Measurements from ENCODE around the gene GTF2F1. TPM values are rescaled to one million over a fixed set of nuclear protein-coding genes. Genes with fewer than 3 reads are reported as not detected.

The GTF2F1 gene, protein sequence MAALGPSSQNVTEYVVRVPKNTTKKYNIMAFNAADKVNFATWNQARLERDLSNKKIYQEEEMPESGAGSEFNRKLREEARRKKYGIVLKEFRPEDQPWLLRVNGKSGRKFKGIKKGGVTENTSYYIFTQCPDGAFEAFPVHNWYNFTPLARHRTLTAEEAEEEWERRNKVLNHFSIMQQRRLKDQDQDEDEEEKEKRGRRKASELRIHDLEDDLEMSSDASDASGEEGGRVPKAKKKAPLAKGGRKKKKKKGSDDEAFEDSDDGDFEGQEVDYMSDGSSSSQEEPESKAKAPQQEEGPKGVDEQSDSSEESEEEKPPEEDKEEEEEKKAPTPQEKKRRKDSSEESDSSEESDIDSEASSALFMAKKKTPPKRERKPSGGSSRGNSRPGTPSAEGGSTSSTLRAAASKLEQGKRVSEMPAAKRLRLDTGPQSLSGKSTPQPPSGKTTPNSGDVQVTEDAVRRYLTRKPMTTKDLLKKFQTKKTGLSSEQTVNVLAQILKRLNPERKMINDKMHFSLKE
- total RNA-seq (10 to 100 TPM; 35.7 to 45.2 TPM), polyA plus RNA-seq (10 to 100 TPM; 41.7 to 59.4 TPM)
- long read RNA-seq, donor 1, transcript GTF2F1-201 (13 exons, 2,731 nt): major isoform, 219 of 277 reads
- long read RNA-seq, donor 1, partial matches to known transcripts: 28 of 277 reads
- long read RNA-seq, donor 1, other reads (novel, unspliced or antisense): 29 of 277 reads
- long read RNA-seq, donor 2, transcript GTF2F1-201 (13 exons, 2,731 nt): major isoform, 36 of 52 reads
- long read RNA-seq, donor 2, partial matches to known transcripts: 13 of 52 reads
- long read RNA-seq, donor 2, other reads (novel, unspliced or antisense): 3 of 52 reads

- Histone ChIP-seq H3K9me3 (ENCODE audit: control insufficient read depth, low read length) (no peaks in the 10 kb centered on the region), H3K27me3 (ENCODE audit: control insufficient read depth in 1 of 2, insufficient read depth in 2 of 2, low read length in 1 of 2) (no peaks in the 10 kb centered on the region), H3K4me3 (ENCODE audit: low read length in 2 of 2) (peak within 1 kb of the TSS; percentile 53 to 88), H3K27ac (ENCODE audit: low read depth in 1 of 2, low read length in 2 of 2) (peak within 1 kb of the TSS; percentile 18 to 94), H3K36me3 (ENCODE audit: control insufficient read depth in 1 of 2, insufficient read depth in 2 of 2, low read length in 1 of 2) (peaks cover 0 to 1% of the 10 kb centered on the region in 2 donors), H3K4me1 (ENCODE audit: control insufficient read depth in 1 of 2, insufficient read depth in 2 of 2, low read length in 2 of 2) (peaks cover 0 to 4% of the 10 kb centered on the region in 2 donors)
- intact Hi-C loops (cut with DNase I): loop anchor here in 1 of 2 donors (1.0 kb wide), 1 partner anchor 32 kb away; no protein-coding TSS in a partner anchor
- peak; percentile 97 to 99 for DNase-seq
- ATAC-seq (ENCODE audit: low FRiP score): peak; percentile 97
- whole genome bisulfite sequencing, 2 donors: 0% methylated on average over 69 of the region's 69 CpGs
These were observed at the start of gene GTF2F1 for GRCh38 chr19:6393074-6393982. Gene GTF2F1 (minus strand): TSS chr19:6393164. CDS start chr19:6392995, 169 bp downstream.

DNA sequence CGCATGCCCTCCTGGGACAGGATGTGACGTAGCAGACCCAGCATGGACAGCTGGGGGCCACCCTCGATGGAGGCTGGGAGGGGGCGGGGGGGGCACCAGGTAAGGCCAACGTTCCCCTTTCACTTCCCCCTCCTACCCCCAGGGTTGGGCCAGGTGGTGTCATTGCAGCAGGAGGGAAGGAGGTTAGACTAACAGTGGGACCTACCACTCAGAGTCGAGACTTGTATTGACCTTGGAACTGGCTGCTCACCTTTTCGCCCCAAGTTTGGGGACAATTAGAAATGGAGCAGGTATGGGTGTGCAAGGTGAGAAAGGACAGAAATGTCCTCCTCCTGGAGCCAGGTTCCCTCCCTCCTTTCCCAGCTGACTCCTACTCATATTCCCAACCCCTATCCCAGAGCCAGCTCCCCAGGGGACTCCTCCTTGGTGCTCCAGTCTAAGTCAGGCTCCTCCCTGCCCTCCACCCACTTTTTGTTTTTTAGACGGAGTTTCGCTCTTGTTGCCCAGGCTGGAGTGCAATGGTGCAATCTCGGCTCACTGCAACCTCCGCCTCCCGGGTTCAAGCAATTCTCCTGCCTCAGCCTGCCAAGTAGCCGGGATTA is 49.2 kb upstream of the GTF2F1 start:
- Histone ChIP-seq H3K4me1 (ENCODE audit: control insufficient read depth in 1 of 2, insufficient read depth in 2 of 2, low read length in 2 of 2) (no peaks in the 10 kb centered on the region), H3K27me3 (ENCODE audit: control insufficient read depth in 1 of 2, insufficient read depth in 2 of 2, low read length in 1 of 2) (no peaks in the 10 kb centered on the region), H3K27ac (ENCODE audit: low read depth in 1 of 2, low read length in 2 of 2) (no peak overlapping the region), H3K9me3 (ENCODE audit: control insufficient read depth, low read length) (no peaks in the 10 kb centered on the region), H3K4me3 (ENCODE audit: low read length in 2 of 2) (no peak overlapping the region), H3K36me3 (ENCODE audit: control insufficient read depth in 1 of 2, insufficient read depth in 2 of 2, low read length in 1 of 2) (peaks cover 0 to 2% of the 10 kb centered on the region in 2 donors)
- no peak for DNase-seq
- ATAC-seq (ENCODE audit: low FRiP score): no peak
- 84 to 93% methylated on average over 13 of the region's 13 CpGs for WGBS, 2 donors
- intact Hi-C loops (cut with DNase I): no loop called here

- intact Hi-C loops (cut with DNase I): no loop called here
- Histone ChIP-seq H3K4me3 (ENCODE audit: low read length in 2 of 2) (no peak overlapping the region), H3K27me3 (ENCODE audit: control insufficient read depth in 1 of 2, insufficient read depth in 2 of 2, low read length in 1 of 2) (no peaks in the 10 kb centered on the region), H3K4me1 (ENCODE audit: control insufficient read depth in 1 of 2, insufficient read depth in 2 of 2, low read length in 2 of 2) (no peaks in the 10 kb centered on the region), H3K36me3 (ENCODE audit: control insufficient read depth in 1 of 2, insufficient read depth in 2 of 2, low read length in 1 of 2) (peaks cover 0 to 2% of the 10 kb centered on the region in 2 donors), H3K9me3 (ENCODE audit: control insufficient read depth, low read length) (no peaks in the 10 kb centered on the region), H3K27ac (ENCODE audit: low read depth in 1 of 2, low read length in 2 of 2) (no peak overlapping the region)
- no peak for DNase-seq
- no peak for ATAC-seq (ENCODE audit: low FRiP score)
- 85 to 96% methylated on average over 3 of the region's 3 CpGs for WGBS, 2 donors
These were observed 47.9 kb upstream of the GTF2F1 start for GRCh38 chr19:6440905-6441304.

GRCh38 chr19:6439743-6440142 is 46.8 kb upstream of the GTF2F1 start:
- H3K36me3 ChIP-seq (ENCODE audit: control insufficient read depth in 1 of 2, insufficient read depth in 2 of 2, low read length in 1 of 2): peaks cover 0 to 2% of the 10 kb centered on the region in 2 donors
- no peaks in the 10 kb centered on the region for H3K9me3 ChIP-seq (ENCODE audit: control insufficient read depth, low read length)
- H3K27ac ChIP-seq (ENCODE audit: low read depth in 1 of 2, low read length in 2 of 2): no peak overlapping the region
- intact Hi-C loops (cut with DNase I): no loop called here
- WGBS, 2 donors: 83 to 85% methylated on average over 4 of the region's 4 CpGs
- DNase-seq: no peak
- no peaks in the 10 kb centered on the region for H3K27me3 ChIP-seq (ENCODE audit: control insufficient read depth in 1 of 2, insufficient read depth in 2 of 2, low read length in 1 of 2)
- no peak overlapping the region for H3K4me3 ChIP-seq (ENCODE audit: low read length in 2 of 2)
- no peaks in the 10 kb centered on the region for H3K4me1 ChIP-seq (ENCODE audit: control insufficient read depth in 1 of 2, insufficient read depth in 2 of 2, low read length in 2 of 2)
- no peak for ATAC-seq (ENCODE audit: low FRiP score)

DNA sequence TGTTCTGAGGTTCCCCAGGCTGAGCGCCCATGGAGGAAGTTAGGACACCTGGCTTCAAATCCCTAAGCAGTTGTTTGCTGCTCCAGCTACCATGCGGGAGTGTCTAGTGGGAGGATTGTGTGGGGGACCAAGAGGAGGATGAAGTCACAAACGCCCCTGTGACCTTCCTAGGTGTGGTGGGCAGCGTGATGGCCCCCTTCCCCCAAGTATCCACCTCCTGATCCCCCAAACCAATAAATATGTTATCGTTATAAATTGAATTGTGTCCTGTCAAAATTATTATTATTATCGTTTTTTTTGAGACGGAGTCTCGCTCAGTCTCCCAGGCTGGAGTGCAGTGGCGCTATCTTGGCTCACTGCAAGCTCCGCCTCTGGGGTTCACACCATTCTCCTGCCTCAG is 40.7 kb upstream of the GTF2F1 start, which contains the start of gene SLC25A41:
TSS of gene SLC25A41 (minus strand) at position 101 of the 400 bp plus-strand sequence. CDS start at position 31, 70 bp downstream.
- H3K9me3 ChIP-seq (ENCODE audit: control insufficient read depth, low read length): no peaks in the 10 kb centered on the region
- no peaks in the 10 kb centered on the region for H3K4me1 ChIP-seq (ENCODE audit: control insufficient read depth in 1 of 2, insufficient read depth in 2 of 2, low read length in 2 of 2)
- no peaks in the 10 kb centered on the region for H3K36me3 ChIP-seq (ENCODE audit: control insufficient read depth in 1 of 2, insufficient read depth in 2 of 2, low read length in 1 of 2)
- no peak within 1 kb of the TSS for H3K4me3 ChIP-seq (ENCODE audit: low read length in 2 of 2)
- WGBS, 2 donors: 95% methylated on average over 10 of the region's 10 CpGs
- DNase-seq: no peak
- H3K27ac ChIP-seq (ENCODE audit: low read depth in 1 of 2, low read length in 2 of 2): no peak within 1 kb of the TSS
- intact Hi-C loops (cut with DNase I): no loop called here
- H3K27me3 ChIP-seq (ENCODE audit: control insufficient read depth in 1 of 2, insufficient read depth in 2 of 2, low read length in 1 of 2): no peaks in the 10 kb centered on the region
- no peak for ATAC-seq (ENCODE audit: low FRiP score)

DNA sequence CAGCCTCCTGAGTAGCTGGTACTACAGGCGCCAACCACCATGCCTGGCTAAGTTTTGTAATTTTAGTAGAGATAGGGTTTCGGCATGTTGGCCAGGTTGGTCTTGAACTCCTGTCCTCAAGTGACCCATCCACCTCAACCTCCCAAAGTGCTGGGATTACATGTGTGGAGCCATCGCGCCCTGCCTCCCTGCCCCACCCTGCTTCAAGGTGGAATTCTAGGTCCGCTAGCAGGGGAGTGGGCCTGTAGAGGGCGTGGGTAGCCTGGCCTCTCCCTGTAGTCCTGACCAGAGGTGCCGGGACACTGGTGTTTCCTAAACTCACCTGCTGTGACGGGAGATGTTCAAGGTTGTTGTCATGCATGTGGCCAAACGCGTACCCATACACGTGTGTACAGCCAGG is 40.2 kb upstream of the GTF2F1 start:
- Histone ChIP-seq H3K27me3 (ENCODE audit: control insufficient read depth in 1 of 2, insufficient read depth in 2 of 2, low read length in 1 of 2) (no peaks in the 10 kb centered on the region), H3K4me1 (ENCODE audit: control insufficient read depth in 1 of 2, insufficient read depth in 2 of 2, low read length in 2 of 2) (no peaks in the 10 kb centered on the region), H3K27ac (ENCODE audit: low read depth in 1 of 2, low read length in 2 of 2) (no peak overlapping the region), H3K36me3 (ENCODE audit: control insufficient read depth in 1 of 2, insufficient read depth in 2 of 2, low read length in 1 of 2) (no peaks in the 10 kb centered on the region), H3K9me3 (ENCODE audit: control insufficient read depth, low read length) (no peaks in the 10 kb centered on the region), H3K4me3 (ENCODE audit: low read length in 2 of 2) (no peak overlapping the region)
- ATAC-seq (ENCODE audit: low FRiP score) (no peak), DNase-seq (no peak)
- WGBS, 2 donors: 86 to 89% methylated on average over 11 of the region's 11 CpGs
- intact Hi-C loops (cut with DNase I): no loop called here

- no peak for ATAC-seq (ENCODE audit: low FRiP score)
- Histone ChIP-seq H3K4me1 (ENCODE audit: control insufficient read depth in 1 of 2, insufficient read depth in 2 of 2, low read length in 2 of 2) (no peaks in the 10 kb centered on the region), H3K27ac (ENCODE audit: low read depth in 1 of 2, low read length in 2 of 2) (no peak overlapping the region), H3K27me3 (ENCODE audit: control insufficient read depth in 1 of 2, insufficient read depth in 2 of 2, low read length in 1 of 2) (no peaks in the 10 kb centered on the region), H3K36me3 (ENCODE audit: control insufficient read depth in 1 of 2, insufficient read depth in 2 of 2, low read length in 1 of 2) (no peaks in the 10 kb centered on the region), H3K4me3 (ENCODE audit: low read length in 2 of 2) (no peak overlapping the region), H3K9me3 (ENCODE audit: control insufficient read depth, low read length) (no peaks in the 10 kb centered on the region)
- intact Hi-C loops (cut with DNase I): no loop called here
- WGBS, 2 donors: 88 to 92% methylated on average over 11 of the region's 11 CpGs
- no peak for DNase-seq
These were observed 38.9 kb upstream of the GTF2F1 start for GRCh38 chr19:6431891-6432290.
